H1 (cell line): ENCODE measurements around the gene SOCS6. TPM values are rescaled to one million over a fixed set of nuclear protein-coding genes. Genes with fewer than 3 reads are reported as not detected.

Experiments used
- CTCF ChIA-PET: fragments of 300-600 bp; sonication (Branson Sonifier 250); formaldehyde crosslinking; loops from one replicate; lab custom pipeline; 2021; ENCODE audit not compliant: partially characterized antibody; lab: Charles Lee
- POLR2A ChIA-PET: fragments of 300-600 bp; sonication (Branson Sonifier 250); formaldehyde crosslinking; loops from one replicate; lab custom pipeline; 2021; ENCODE audit warnings: inconsistent platforms; ENCODE audit not compliant: partially characterized antibody; lab: Charles Lee
- DNase-seq, 2 experiments: peaks; one replicate each; pipeline versions ENCODE4 v3.0.0 to v3.0.0-alpha.2; 2010 to 2022; ENCODE audit warnings: low spot score in 2 of 2, low read depth in 1 of 2, mixed read lengths in 1 of 2
- FAIRE-seq: peaks from 2 replicates; lab custom pipeline; 2011; peaks lifted over from hg19 to GRCh38; lab: Jason Lieb, UNC
- H2AFZ ChIP-seq: 2 replicates; pipeline ENCODE4 v1.8.1; 2012; ENCODE audit warnings: low read length, inconsistent platforms
- H2AK5ac ChIP-seq: 2 replicates; pipeline ENCODE4 v1.6.1; 2013; ENCODE audit warnings: low read depth, low read length
- H2BK120ac ChIP-seq: replicated peaks from 2 replicates; pipeline ENCODE3; 2013; ENCODE audit warnings: low read depth, low read length, inconsistent platforms
- H2BK12ac ChIP-seq: 2 replicates; pipeline ENCODE4 v1.6.1; 2013; ENCODE audit warnings: low read depth, low read length
- H2BK15ac ChIP-seq: 2 replicates; pipeline ENCODE4 v1.6.1; 2013; ENCODE audit warnings: low read length
- H2BK20ac ChIP-seq: 2 replicates; pipeline ENCODE4 v1.6.1; 2013; ENCODE audit warnings: low read length
- H2BK5ac ChIP-seq: 2 replicates; pipeline ENCODE4 v1.6.1; 2013; ENCODE audit warnings: low read depth, low read length
- H3K14ac ChIP-seq: 2 replicates; pipeline ENCODE4 v1.6.1; 2013; ENCODE audit warnings: inconsistent platforms; ENCODE audit not compliant: insufficient read length
- H3K18ac ChIP-seq: 2 replicates; pipeline ENCODE4 v1.6.1; 2013; ENCODE audit warnings: low read length; ENCODE audit errors: extremely low read depth
- H3K23ac ChIP-seq: 2 replicates; pipeline ENCODE4 v1.6.1; 2013; ENCODE audit warnings: inconsistent platforms; ENCODE audit not compliant: insufficient read length
- H3K23me2 ChIP-seq: 2 replicates; pipeline ENCODE4 v1.6.1; 2013; ENCODE audit warnings: low read depth, low read length
- H3K27ac ChIP-seq: 2 replicates; pipeline ENCODE4 v1.6.1; 2011; ENCODE audit warnings: low read depth, low read length, inconsistent platforms
- H3K27me3 ChIP-seq, 4 experiments: replicated peaks in 1 of 4; 1 replicate in 1 of 4; 2 replicates in 3 of 4; pipeline versions ENCODE4 v1.6.1 to v1.8.1; 2011 to 2013; ENCODE audit warnings: low read length in 3 of 4, mild to moderate bottlenecking in 3 of 4, inconsistent platforms in 2 of 4, mixed read lengths in 2 of 4, moderate library complexity in 1 of 4; ENCODE audit not compliant: control insufficient read depth in 3 of 4, insufficient read depth in 3 of 4; ENCODE audit errors: extremely low read depth in 1 of 4
- H3K36me3 ChIP-seq, 4 experiments: 2 replicates each; pipeline versions ENCODE4 v1.6.1 to v1.8.1; 2011 to 2013; ENCODE audit warnings: mild to moderate bottlenecking in 4 of 4, low read length in 3 of 4, moderate library complexity in 2 of 4, control low read depth in 1 of 4, inconsistent platforms in 1 of 4; ENCODE audit not compliant: insufficient read depth in 4 of 4, control insufficient read depth in 2 of 4
- H3K4ac ChIP-seq: replicated peaks from 2 replicates; pipeline ENCODE3; 2013; ENCODE audit warnings: low read length, low read depth, mixed read lengths, inconsistent platforms; ENCODE audit not compliant: insufficient read length
- H3K4me1 ChIP-seq, 4 experiments: replicated peaks in 1 of 4; 1 replicate in 1 of 4; 2 replicates in 3 of 4; pipeline versions ENCODE4 v1.6.1 to v1.8.1; 2011 to 2013; ENCODE audit warnings: low read length in 3 of 4, inconsistent platforms in 2 of 4, mixed read lengths in 1 of 4; ENCODE audit not compliant: insufficient read depth in 4 of 4, control insufficient read depth in 3 of 4
- H3K4me2 ChIP-seq, 2 experiments: 2 replicates each; pipeline versions ENCODE4 v1.6.1 to v1.8.1; 2011 to 2013; ENCODE audit warnings: low read depth in 2 of 2, low read length in 2 of 2, control low read depth in 1 of 2, inconsistent platforms in 1 of 2, mild to moderate bottlenecking in 1 of 2; ENCODE audit not compliant: insufficient read depth in 1 of 2
- H3K4me3 ChIP-seq, 4 experiments: fragments of 200-600, 300-600 bp in 1 of 4; sonication (generic), shearing (Covaris generic), sonication (Bioruptor Twin) in 1 of 4; 2 replicates each; pipeline versions ENCODE4 v1.5.1 to v1.8.1; 2011 to 2016; ENCODE audit warnings: low read length in 4 of 4, low read depth in 3 of 4, control low read depth in 2 of 4, inconsistent platforms in 2 of 4, mild to moderate bottlenecking in 2 of 4, mixed read lengths in 1 of 4, moderate library complexity in 1 of 4; ENCODE audit not compliant: insufficient read depth in 2 of 4; ENCODE audit errors: extremely low read depth in 1 of 4
- H3K56ac ChIP-seq: replicated peaks from 2 replicates; pipeline ENCODE3; 2013; ENCODE audit warnings: low read depth, mild to moderate bottlenecking, mixed read lengths, low read length, inconsistent platforms; ENCODE audit not compliant: insufficient read length
- H3K79me1 ChIP-seq: 2 replicates; pipeline ENCODE4 v1.6.1; 2013; ENCODE audit warnings: low read depth, low read length, control low read depth
- H3K79me2 ChIP-seq, 2 experiments: 2 replicates each; pipeline versions ENCODE4 v1.6.1 to v1.8.1; 2012 to 2013; ENCODE audit warnings: low read length in 2 of 2, mild to moderate bottlenecking in 2 of 2, inconsistent platforms in 1 of 2; ENCODE audit not compliant: insufficient read depth in 2 of 2, control insufficient read depth in 1 of 2
- H3K9ac ChIP-seq, 4 experiments: replicated peaks in 1 of 4; 1 replicate in 1 of 4; 2 replicates in 3 of 4; pipeline versions ENCODE4 v1.6.1 to v1.8.1; 2011 to 2013; ENCODE audit warnings: low read depth in 3 of 4, low read length in 3 of 4, control low read depth in 2 of 4, mild to moderate bottlenecking in 2 of 4, moderate library complexity in 2 of 4, inconsistent platforms in 1 of 4; ENCODE audit errors: extremely low read depth in 1 of 4
- H3K9me3 ChIP-seq, 2 experiments: 2 replicates each; pipeline versions ENCODE4 v1.6.1 to v1.8.1; 2012 to 2013; ENCODE audit warnings: mild to moderate bottlenecking in 2 of 2, moderate library complexity in 2 of 2, control low read depth in 1 of 2, inconsistent platforms in 1 of 2, low read depth in 1 of 2, low read length in 1 of 2, mixed read lengths in 1 of 2; ENCODE audit not compliant: insufficient read depth in 2 of 2
- H4K20me1 ChIP-seq, 2 experiments: replicated peaks in 1 of 2; 2 replicates each; pipeline versions ENCODE3 to v1.8.1; 2011 to 2013; ENCODE audit warnings: inconsistent platforms in 2 of 2, low read length in 2 of 2, mild to moderate bottlenecking in 1 of 2; ENCODE audit not compliant: insufficient read depth in 2 of 2, control insufficient read depth in 1 of 2
- H4K5ac ChIP-seq: 2 replicates; pipeline ENCODE4 v1.6.1; 2013; ENCODE audit warnings: low read length, low read depth, mixed read lengths, inconsistent platforms; ENCODE audit not compliant: insufficient read length
- H4K8ac ChIP-seq: 2 replicates; pipeline ENCODE4 v1.8.0; 2013; ENCODE audit warnings: mild to moderate bottlenecking, moderate library complexity, low read length, inconsistent platforms; ENCODE audit not compliant: insufficient read depth; ENCODE audit errors: extremely low read depth
- H4K91ac ChIP-seq: replicated peaks from 2 replicates; pipeline ENCODE3; 2013; ENCODE audit warnings: low read length, mixed read lengths, inconsistent platforms; ENCODE audit not compliant: insufficient read length
- JUND ChIP-seq: IDR thresholded peaks from 2 replicates; pipeline ENCODE4 v1.6.1; 2011; ENCODE audit warnings: mild to moderate bottlenecking, improper control_type of control experiment, low read length
- SUZ12 ChIP-seq: fragments of 200-600 bp; sonication (generic); IDR thresholded peaks from 2 replicates; pipeline ENCODE4 v1.6.1; 2012; ENCODE audit warnings: mild to moderate bottlenecking, inconsistent platforms, low read length, moderate library complexity, mixed read lengths
- TEAD4 ChIP-seq: IDR thresholded peaks from 2 replicates; pipeline ENCODE4 v1.6.1; 2012; ENCODE audit warnings: low read depth, low read length, inconsistent platforms, mixed read lengths
- WGBS, 2 experiments: shearing (Covaris generic) in 1 of 2; methylation state at CpG; one replicate each; pipeline versions ENCODE4 v1.1.6 to v1.1.7; 2013 to 2015; ENCODE audit warnings: low lambda C conversion rate in 2 of 2, mixed read lengths in 2 of 2, inconsistent platforms in 1 of 2, low coverage in 1 of 2, missing lambda C conversion rate in 1 of 2; ENCODE audit not compliant: insufficient replicate concordance in 2 of 2, insufficient coverage in 1 of 2, insufficient read length in 1 of 2; ENCODE audit errors: extremely low coverage in 1 of 2, missing lambda C conversion rate in 1 of 2; 5-methylcytosine and 5-hydroxymethylcytosine counted together
- polyA plus RNA-seq, 7 experiments: library from polyadenylated mRNA; depleted of rRNA in 3 of 7; stranded (reverse) in 5 of 7; unstranded in 2 of 7; fragments of >200 nt in 5 of 7; fragments of 200-250 nt in 2 of 7; gene quantifications; 1 replicate in 5 of 7; 2 replicates in 1 of 7; 4 replicates in 1 of 7; pipeline versions ENCODE4 v1.2.1 to v1.2.3, GENCODE V29; 2011 to 2013; ENCODE audit warnings: missing spikeins in 2 of 7, mixed read lengths in 2 of 7
- total RNA-seq: library from RNA; stranded (reverse); fragmentation: NEBNext Ultra II Directional; extraction: Animal tissue kit (Norgen Biotek cat#: 25700); gene quantifications from 2 replicates; pipeline ENCODE4 v1.2.1, GENCODE V29; 2021
- TF ChIP-seq, protein P1 (sequence below): IDR thresholded peaks from 2 replicates; pipeline ENCODE4 v1.6.1; 2011; ENCODE audit warnings: low read length, improper control_type of control experiment
- TF ChIP-seq, protein P2 (sequence below): IDR thresholded peaks from 2 replicates; pipeline ENCODE4 v1.6.1; 2012; ENCODE audit warnings: low read length, inconsistent platforms

Gene SOCS6
- total and polyA plus RNA-seq, 2 of the 8 experiments (the other 6 are each of a cell fraction or from before 2014, with no cell fraction given) = 9.1 to 22.9 TPM

DNA sequence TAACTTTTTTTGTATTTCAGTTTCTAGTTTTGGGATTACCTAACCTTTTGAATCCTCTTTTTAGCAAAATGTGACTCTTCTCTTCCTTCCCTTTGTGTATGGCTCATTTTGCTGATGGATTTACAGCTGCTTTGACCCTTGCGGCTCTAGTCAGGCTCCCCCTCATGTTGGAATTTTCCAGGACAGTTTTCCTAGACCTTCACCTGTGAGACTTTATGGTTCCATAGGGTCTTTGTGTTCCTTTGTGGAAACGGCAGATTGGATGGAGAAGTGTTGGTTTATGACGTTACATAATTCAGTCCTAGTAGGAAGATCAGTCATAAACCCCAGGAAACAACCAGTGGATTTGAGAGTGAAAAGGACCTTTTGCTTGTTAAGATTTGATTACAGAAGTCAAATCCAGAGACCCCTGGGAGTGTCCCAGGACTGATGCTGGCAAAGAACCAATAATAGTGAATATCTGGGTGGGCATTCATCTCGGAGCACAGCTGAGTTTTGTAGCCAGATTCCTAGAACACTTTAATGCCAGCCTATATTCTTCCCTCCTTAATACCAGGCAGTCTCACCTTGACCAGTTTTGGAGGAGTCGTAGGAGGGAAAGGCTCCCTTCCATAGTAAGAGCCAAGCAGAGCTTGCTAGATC, 42.7 kb downstream of the SOCS6 start:
- no peak overlapping the region for H3K23ac ChIP-seq
- no peak overlapping the region for H3K4me2 ChIP-seq
- H3K56ac ChIP-seq = no peak overlapping the region
- H4K20me1 ChIP-seq = no peaks in the 10 kb centered on the region
- CTCF ChIA-PET = interaction anchor here (0.7 to 1.8 kb wide), 2 partner anchors 102 to 103 kb away, joined by 3 to 5 read pairs; no protein-coding TSS in a partner anchor
- no peak overlapping the region for H2AFZ ChIP-seq
- 83% methylated on average over 5 of the region's 5 CpGs; no CpG with 5 or more reads in 1 of the 2 experiments for WGBS, 2 experiments
- DNase-seq = no peak
- no peak overlapping the region for H2AK5ac ChIP-seq
- no peak overlapping the region for H3K4ac ChIP-seq
- H3K9me3 ChIP-seq = peaks cover 4 to 5% of the 10 kb centered on the region in 2 experiments; a peak in 3 of 4 replicates
- no peak overlapping the region for H3K27ac ChIP-seq
- H4K91ac ChIP-seq = no peak overlapping the region
- no peaks in the 10 kb centered on the region for H3K79me1 ChIP-seq
- 0 out of 8 replicates have a peak, but pooled peaks cover 0 to 2% (median 0%) of the 10 kb centered on the region in 4 experiments for H3K36me3 ChIP-seq
- no peak overlapping the region for H2BK20ac ChIP-seq
- no peak overlapping the region for H2BK15ac ChIP-seq
- no peak overlapping the region for H3K14ac ChIP-seq
- no peak overlapping the region for H3K4me3 ChIP-seq
- no peaks in the 10 kb centered on the region for H3K23me2 ChIP-seq
- no peak overlapping the region for H4K8ac ChIP-seq
- H3K4me1 ChIP-seq = peaks cover 0 to 2% (median 0%) of the 10 kb centered on the region in 4 experiments; a peak in 1 of 7 replicates
- peaks cover 0 to under 1% of the 10 kb centered on the region in 2 experiments; a peak in 2 of 4 replicates for H3K79me2 ChIP-seq
- no peaks in the 10 kb centered on the region for H3K27me3 ChIP-seq
- H2BK120ac ChIP-seq = no peak overlapping the region
- no peak overlapping the region for H3K18ac ChIP-seq
- H4K5ac ChIP-seq = no peak overlapping the region
- no peak overlapping the region for H2BK12ac ChIP-seq
- H2BK5ac ChIP-seq = no peak overlapping the region
- no peak overlapping the region for H3K9ac ChIP-seq
- FAIRE-seq = no peak
- POLR2A ChIA-PET = interaction anchor here (0.9 kb wide), 1 partner anchor 22 kb away, joined by 3 read pairs; no protein-coding TSS in a partner anchor
- TF ChIP-seq JUND = no peak
- TF ChIP-seq TEAD4 = no peak
- TF ChIP-seq, protein P1, sequence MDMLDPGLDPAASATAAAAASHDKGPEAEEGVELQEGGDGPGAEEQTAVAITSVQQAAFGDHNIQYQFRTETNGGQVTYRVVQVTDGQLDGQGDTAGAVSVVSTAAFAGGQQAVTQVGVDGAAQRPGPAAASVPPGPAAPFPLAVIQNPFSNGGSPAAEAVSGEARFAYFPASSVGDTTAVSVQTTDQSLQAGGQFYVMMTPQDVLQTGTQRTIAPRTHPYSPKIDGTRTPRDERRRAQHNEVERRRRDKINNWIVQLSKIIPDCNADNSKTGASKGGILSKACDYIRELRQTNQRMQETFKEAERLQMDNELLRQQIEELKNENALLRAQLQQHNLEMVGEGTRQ = no peak
- TF ChIP-seq, protein P2, sequence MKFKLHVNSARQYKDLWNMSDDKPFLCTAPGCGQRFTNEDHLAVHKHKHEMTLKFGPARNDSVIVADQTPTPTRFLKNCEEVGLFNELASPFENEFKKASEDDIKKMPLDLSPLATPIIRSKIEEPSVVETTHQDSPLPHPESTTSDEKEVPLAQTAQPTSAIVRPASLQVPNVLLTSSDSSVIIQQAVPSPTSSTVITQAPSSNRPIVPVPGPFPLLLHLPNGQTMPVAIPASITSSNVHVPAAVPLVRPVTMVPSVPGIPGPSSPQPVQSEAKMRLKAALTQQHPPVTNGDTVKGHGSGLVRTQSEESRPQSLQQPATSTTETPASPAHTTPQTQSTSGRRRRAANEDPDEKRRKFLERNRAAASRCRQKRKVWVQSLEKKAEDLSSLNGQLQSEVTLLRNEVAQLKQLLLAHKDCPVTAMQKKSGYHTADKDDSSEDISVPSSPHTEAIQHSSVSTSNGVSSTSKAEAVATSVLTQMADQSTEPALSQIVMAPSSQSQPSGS = no peak
- TF ChIP-seq SUZ12 = no peak
